Esophagus muscularis mucosa (tissue), 4 donors: ENCODE data around the gene MAN2C1. TPM values are rescaled to one million over a fixed set of nuclear protein-coding genes. Genes with fewer than 3 reads are reported as not detected.

ENCODE experiments used
- DNase-seq: peaks from one replicate; pipeline ENCODE4 v3.0.0-alpha.2; 2017; ENCODE audit errors: extremely low spot score
- H3K27ac ChIP-seq, 4 donors: fragments of 200-600 bp; sonication (generic); replicated peaks in 1 of 4; 1 replicate in 3 of 4; 2 replicates in 1 of 4; pipeline ENCODE4 v1.5.1; 2016 to 2019; ENCODE audit warnings: mild to moderate bottlenecking in 1 of 4
- H3K27me3 ChIP-seq, 4 donors: fragments of 200-600 bp; sonication (generic); one replicate each; pipeline versions ENCODE4 v1.5.1 to v1.6.0; 2016 to 2019
- H3K36me3 ChIP-seq, 4 donors: fragments of 200-600 bp; sonication (generic); one replicate each; pipeline ENCODE4 v1.5.1; 2016 to 2019
- H3K4me1 ChIP-seq, 4 donors: fragments of 200-600 bp; sonication (generic); one replicate each; pipeline ENCODE4 v1.5.1; 2016 to 2019
- H3K4me3 ChIP-seq, 4 donors: fragments of 200-600 bp; sonication (generic); 1 replicate in 2 of 4; 2 replicates in 2 of 4; pipeline ENCODE4 v1.5.1; 2016 to 2019; ENCODE audit warnings: mild to moderate bottlenecking in 4 of 4, moderate library complexity in 1 of 4
- H3K9me3 ChIP-seq, 4 donors: fragments of 200-600 bp; sonication (generic); 1 replicate in 3 of 4; 2 replicates in 1 of 4; pipeline ENCODE4 v1.5.1; 2016 to 2019
- EP300 ChIP-seq: sonication (generic); formaldehyde crosslinking; IDR thresholded peaks from one replicate; pipeline ENCODE4 v1.6.1; 2017; ENCODE audit warnings: antibody characterized with exemption
- POLR2A ChIP-seq: fragments of 450-650 bp; IDR thresholded peaks from one replicate; pipeline ENCODE4 v1.6.1; 2017; ENCODE audit warnings: antibody characterized with exemption, moderate library complexity, mild to moderate bottlenecking, low read depth
- POLR2AphosphoS5 ChIP-seq, 2 donors: sonication (generic); formaldehyde crosslinking; IDR thresholded peaks; one replicate each; pipeline ENCODE4 v1.6.1; 2017; ENCODE audit warnings: antibody characterized with exemption in 2 of 2
- WGBS: methylation state at CpG from one replicate; pipeline ENCODE4 v1.1.5; 2018; 5-methylcytosine and 5-hydroxymethylcytosine counted together
- intact Hi-C: fragments of 100-400 bp; cut with DNase I; formaldehyde crosslinking; loops from one replicate; pipeline ENCODE4 v1.15.1; 2023
- total RNA-seq, 4 donors: library from RNA; depleted of rRNA; stranded (reverse); fragments of >200 nt; gene quantifications; one replicate each; pipeline versions ENCODE4 v1.1.0 to v1.2.1, GENCODE V29; 2016
- TF ChIP-seq, protein P1 (sequence below), 3 experiments: fragments of 200-600 bp in 2 of 3; fragments of 450-650 bp in 1 of 3; sonication (generic) in 2 of 3; IDR thresholded peaks; one replicate each; pipeline ENCODE4 v1.5.1; 2017 to 2019; ENCODE audit warnings: antibody characterized with exemption in 3 of 3, mild to moderate bottlenecking in 2 of 3, moderate library complexity in 1 of 3

MAN2C1 gene
- total RNA-seq, 4 donors from 2014 or later = 67.4 to 163 (median 125) TPM

DNA sequence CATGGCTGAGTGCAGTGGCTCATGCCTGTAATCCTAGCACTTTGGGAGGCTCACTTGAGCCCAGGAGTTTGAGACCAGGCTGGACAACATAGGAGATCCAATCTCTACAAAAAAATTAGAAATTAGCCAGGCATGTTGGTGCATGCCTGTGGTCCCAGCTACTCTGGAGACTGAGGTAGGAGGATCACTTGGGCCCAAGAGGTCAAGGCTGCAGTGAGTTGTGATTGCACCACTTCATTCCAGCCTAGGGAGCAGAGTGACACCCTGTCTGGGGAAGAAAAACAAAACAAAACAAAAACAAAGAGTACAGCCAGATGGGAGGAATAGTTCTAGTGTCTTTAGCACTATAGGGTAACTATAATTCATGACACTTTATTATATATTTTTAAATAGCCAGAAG lies 58.7 kb downstream of the MAN2C1 start:
- intact Hi-C loops = loop anchor here (10.0 kb wide), 2 partner anchors 75 to 285 kb away; partner anchors contain the start of gene PPCDC

DNA sequence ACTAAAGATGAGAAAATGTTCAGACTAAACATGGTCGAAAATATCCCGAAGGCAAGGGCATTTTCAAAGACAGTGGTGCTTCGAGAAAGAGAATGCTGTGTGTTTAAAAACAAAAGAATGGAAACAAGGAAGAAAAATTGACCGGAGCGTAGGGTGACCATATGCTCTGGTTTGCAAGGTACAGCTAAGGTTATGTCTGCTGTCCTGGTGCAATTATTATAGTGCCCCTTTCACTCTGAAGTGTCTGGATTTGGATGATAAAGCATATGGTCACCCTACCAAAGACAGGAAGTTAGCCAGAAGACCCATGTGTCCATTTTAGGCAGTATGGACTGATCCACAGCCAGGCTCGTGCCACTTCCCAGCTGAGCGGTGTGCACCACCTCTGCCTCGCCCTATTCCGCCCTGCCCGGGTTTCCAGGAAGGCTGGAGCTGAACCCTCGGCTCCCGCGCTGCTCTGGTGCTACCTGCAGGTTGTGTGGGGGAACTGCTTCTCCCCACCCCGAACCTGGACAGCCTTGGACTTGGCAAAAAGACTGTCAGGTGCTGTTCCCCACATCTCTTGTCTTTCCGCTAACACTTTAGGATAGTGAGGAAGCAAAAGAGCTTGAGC lies 60.5 kb downstream of the MAN2C1 start:
- no peaks in the 10 kb centered on the region for H3K36me3 ChIP-seq
- H3K27me3 ChIP-seq = peaks cover 0 to 44% (median 2%) of the 10 kb centered on the region in 4 donors
- TF ChIP-seq, protein P1, sequence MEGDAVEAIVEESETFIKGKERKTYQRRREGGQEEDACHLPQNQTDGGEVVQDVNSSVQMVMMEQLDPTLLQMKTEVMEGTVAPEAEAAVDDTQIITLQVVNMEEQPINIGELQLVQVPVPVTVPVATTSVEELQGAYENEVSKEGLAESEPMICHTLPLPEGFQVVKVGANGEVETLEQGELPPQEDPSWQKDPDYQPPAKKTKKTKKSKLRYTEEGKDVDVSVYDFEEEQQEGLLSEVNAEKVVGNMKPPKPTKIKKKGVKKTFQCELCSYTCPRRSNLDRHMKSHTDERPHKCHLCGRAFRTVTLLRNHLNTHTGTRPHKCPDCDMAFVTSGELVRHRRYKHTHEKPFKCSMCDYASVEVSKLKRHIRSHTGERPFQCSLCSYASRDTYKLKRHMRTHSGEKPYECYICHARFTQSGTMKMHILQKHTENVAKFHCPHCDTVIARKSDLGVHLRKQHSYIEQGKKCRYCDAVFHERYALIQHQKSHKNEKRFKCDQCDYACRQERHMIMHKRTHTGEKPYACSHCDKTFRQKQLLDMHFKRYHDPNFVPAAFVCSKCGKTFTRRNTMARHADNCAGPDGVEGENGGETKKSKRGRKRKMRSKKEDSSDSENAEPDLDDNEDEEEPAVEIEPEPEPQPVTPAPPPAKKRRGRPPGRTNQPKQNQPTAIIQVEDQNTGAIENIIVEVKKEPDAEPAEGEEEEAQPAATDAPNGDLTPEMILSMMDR (IDR thresholded peaks at IDR 0.05) = peak in 1 of 3 experiments; percentile 15
- TF ChIP-seq POLR2A (no peak), EP300 (no peak), POLR2AphosphoS5 (IDR thresholded peaks at IDR 0.05) (no peak)
- H3K4me3 ChIP-seq = no peak overlapping the region
- H3K9me3 ChIP-seq = no peaks in the 10 kb centered on the region
- intact Hi-C loops = loop anchor here (10.0 kb wide), 2 partner anchors 73 to 283 kb away; partner anchors contain the start of gene PPCDC
- DNase-seq = no peak
- no peaks in the 10 kb centered on the region for H3K4me1 ChIP-seq
- H3K27ac ChIP-seq = no peak overlapping the region
- WGBS = 40% methylated on average over 10 of the region's 15 CpGs

More for the DNA sequence above, 58.7 kb downstream of the MAN2C1 start:
- DNase-seq = no peak
- peaks cover 0 to 35% (median under 1%) of the 10 kb centered on the region in 4 donors for H3K27me3 ChIP-seq
- H3K9me3 ChIP-seq = no peaks in the 10 kb centered on the region
- H3K27ac ChIP-seq = no peak overlapping the region
- no peaks in the 10 kb centered on the region for H3K36me3 ChIP-seq
- no peaks in the 10 kb centered on the region for H3K4me1 ChIP-seq
- no peak for TF ChIP-seq EP300
- TF ChIP-seq POLR2A = no peak
- no peak for TF ChIP-seq POLR2AphosphoS5 (IDR thresholded peaks at IDR 0.05)
- TF ChIP-seq, protein P1 (IDR thresholded peaks at IDR 0.05) = no peak
- no peak overlapping the region for H3K4me3 ChIP-seq

DNA sequence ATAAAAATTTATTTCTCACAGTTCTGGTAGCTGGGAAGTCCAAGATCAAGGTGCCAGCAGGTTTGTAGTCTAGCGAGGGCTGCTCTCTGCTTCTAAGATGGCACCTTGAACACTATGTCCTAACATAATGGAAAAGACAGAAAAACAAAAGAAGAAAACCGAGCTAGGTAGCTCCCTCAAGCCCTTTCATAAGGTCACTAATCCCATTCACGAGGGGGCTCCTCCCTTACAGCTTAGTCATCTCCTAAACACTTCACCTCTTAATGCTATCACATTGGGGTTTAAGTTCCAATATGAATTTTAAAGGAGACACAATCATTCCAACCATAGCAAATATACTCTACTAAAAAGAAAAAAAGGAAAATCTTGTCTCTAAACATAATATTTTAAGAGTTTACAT lies 62.2 kb downstream of the MAN2C1 start:
- Histone ChIP-seq H3K27me3 (peaks cover 0 to 44% (median 2%) of the 10 kb centered on the region in 4 donors), H3K27ac (no peak overlapping the region), H3K4me1 (no peaks in the 10 kb centered on the region), H3K9me3 (no peaks in the 10 kb centered on the region), H3K4me3 (no peak overlapping the region), H3K36me3 (no peaks in the 10 kb centered on the region)
- no peak for TF ChIP-seq EP300
- TF ChIP-seq, protein P1 (IDR thresholded peaks at IDR 0.05) = no peak
- no peak for TF ChIP-seq POLR2A
- TF ChIP-seq POLR2AphosphoS5 (IDR thresholded peaks at IDR 0.05) = no peak
- intact Hi-C loops = loop anchor here (10.0 kb wide), 2 partner anchors 71 to 281 kb away; partner anchors contain the start of gene PPCDC
- WGBS = 72% methylated on average over 3 of the region's 3 CpGs
- no peak for DNase-seq

Other genes with a start within 250 kb of the MAN2C1 start
- gene C15orf39, start 166.7 kb downstream of the MAN2C1 start, total RNA-seq = 10 to 100 TPM in 3 of 4 donors, 1 to 10 TPM in 1; 7.5 to 17.7 (median 13.4) TPM
- gene GOLGA6C, start 110.3 kb downstream of the MAN2C1 start, total RNA-seq = not detected
- not detected for gene GOLGA6D, start 85.8 kb downstream of the MAN2C1 start, total RNA-seq
- 10 to 100 TPM; 32.0 to 73.0 (median 50.6) TPM for gene COMMD4, start 32.5 kb downstream of the MAN2C1 start, total RNA-seq
- 10 to 100 TPM; 14.1 to 37.0 (median 15.7) TPM for gene NEIL1, start 21.6 kb downstream of the MAN2C1 start, total RNA-seq
- gene SIN3A, start 83.1 kb upstream of the MAN2C1 start, total RNA-seq = 10 to 100 TPM; 31.1 to 53.1 (median 45.6) TPM
- 10 to 100 TPM; 20.3 to 31.6 (median 27.5) TPM for gene PTPN9, start 210.7 kb upstream of the MAN2C1 start, total RNA-seq